ENCODE results near the gene RNPEPL1.

GRCh38 chr2:240586919-240587800 is 18.9 kb downstream of the RNPEPL1 start:
- TF ChIP-seq REST (IDR thresholded peaks at IDR 0.05; ENCODE audit: insufficient replicate concordance, low read depth) (no peak), CTCF (IDR thresholded peaks at IDR 0.05; ENCODE audit: insufficient read depth, low read length) (no peak), POLR2AphosphoS5 (IDR thresholded peaks at IDR 0.05; ENCODE audit: low read depth) (no peak), SPI1 (IDR thresholded peaks at IDR 0.05; ENCODE audit: borderline replicate concordance, low read depth) (no peak)

Data from HL-60 (cell line).